Measurements from ENCODE around the gene OR10A2.
"Not testable (repeated sequence)": the region's sequence is repeated elsewhere in the genome, so short reads cannot be mapped to it uniquely, and the experiment has no call there.

OR10A2 gene

DNA sequence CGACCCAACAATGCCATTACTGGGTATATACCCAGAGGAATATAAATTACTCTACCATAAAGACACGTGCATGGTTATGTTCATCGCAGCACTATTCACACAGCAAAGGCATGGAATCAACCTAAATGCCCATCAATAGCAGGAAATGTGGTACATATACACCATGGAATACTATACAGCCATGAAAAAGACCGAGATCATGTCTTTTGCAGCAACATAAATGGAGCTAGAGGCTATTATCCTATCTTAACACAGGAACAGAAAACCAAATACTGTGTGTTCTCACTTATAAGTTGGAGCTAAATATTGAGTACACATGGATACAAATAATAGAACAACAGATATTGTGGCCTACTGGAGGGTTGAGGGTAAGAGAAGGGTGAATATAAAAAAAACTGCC, 26.0 kb downstream of the OR10A2 start:
- no peak for DNase-seq

DNA sequence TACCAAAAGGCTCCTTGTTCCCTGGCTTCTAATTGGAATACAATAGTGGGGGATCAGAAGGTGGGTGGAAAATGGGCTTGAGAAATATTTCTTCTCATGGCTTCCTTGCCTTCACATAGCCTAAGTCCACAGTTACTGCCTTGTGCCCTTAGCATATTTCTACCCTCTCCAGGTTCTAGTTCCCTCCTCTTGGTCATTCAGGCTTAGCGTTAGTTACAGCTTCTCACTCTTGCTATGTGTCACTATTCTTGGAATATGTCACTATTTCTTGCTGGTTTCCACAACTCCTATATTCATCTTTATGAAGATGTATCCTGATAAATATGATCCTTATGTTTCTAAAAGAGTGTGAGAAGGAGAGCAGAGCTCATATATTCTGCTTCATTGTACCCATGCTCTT, 27.0 kb downstream of the OR10A2 start:
- no peak for DNase-seq

GRCh38 chr11:6892400-6892799, 29.5 kb downstream of the OR10A2 start, which contains the start of gene OR2D2:
TSS of gene OR2D2 (minus strand) at chr11:6892500. CDS start at chr11:6892500, 0 bp downstream.
- no peak for DNase-seq

GRCh38 chr11:6894097-6894496, 31.2 kb downstream of the OR10A2 start:
- no peak for DNase-seq

DNA sequence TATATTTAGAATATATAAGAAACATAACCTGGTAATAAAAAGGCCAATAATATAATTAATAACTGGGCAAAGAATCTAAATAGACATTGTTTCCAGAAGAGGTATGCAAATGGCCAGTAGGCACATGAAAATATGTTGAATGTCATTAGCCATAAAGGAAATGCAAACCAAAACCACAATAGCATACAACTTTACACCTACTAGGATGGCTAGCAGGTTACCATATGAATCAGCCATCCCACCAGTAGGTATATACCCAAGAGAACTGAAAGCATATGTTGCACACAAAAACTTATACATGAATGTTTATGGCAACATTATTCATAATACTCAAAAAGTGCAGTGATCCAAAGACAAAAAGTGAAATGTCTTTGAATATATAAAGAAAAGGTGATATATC, 32.2 kb downstream of the OR10A2 start:
- DNase-seq, result no peak

GRCh38 chr11:6898911-6899310, 36.1 kb downstream of the OR10A2 start:
- no peak for DNase-seq

DNA sequence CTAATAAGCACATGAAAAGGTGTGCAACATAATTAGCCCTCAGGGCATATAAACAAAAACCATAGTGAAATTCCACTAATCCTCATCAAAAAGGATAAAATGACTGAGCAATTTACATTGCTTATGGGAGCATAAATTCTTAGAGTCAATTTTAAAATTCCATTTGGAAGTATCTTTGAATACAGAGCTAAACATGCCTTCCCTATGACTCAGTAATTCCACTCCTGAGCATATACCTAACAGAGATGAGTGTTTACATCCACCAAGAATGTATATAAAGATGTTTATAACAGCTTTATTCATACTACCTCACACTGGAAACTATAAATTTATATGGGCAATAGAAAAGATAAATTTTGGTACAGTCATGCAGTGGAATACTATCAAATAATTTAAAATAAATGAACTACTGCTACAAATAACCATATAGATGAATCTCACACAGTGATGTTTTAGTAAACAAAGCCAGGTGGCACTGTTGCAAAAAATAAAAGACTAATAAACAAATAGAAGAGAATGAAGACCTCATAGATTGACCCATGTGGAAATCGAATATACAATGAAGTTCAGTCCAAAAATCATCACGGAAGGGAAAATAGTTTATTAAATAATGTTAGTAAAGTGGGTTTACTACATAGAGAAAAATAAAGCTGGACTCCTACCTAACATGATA, 37.6 kb downstream of the OR10A2 start:
- DNase-seq, result no peak

- not testable (repeated sequence) for DNase-seq
Measured at GRCh38 chr11:6904804-6905203, 41.9 kb downstream of the OR10A2 start.

DNA sequence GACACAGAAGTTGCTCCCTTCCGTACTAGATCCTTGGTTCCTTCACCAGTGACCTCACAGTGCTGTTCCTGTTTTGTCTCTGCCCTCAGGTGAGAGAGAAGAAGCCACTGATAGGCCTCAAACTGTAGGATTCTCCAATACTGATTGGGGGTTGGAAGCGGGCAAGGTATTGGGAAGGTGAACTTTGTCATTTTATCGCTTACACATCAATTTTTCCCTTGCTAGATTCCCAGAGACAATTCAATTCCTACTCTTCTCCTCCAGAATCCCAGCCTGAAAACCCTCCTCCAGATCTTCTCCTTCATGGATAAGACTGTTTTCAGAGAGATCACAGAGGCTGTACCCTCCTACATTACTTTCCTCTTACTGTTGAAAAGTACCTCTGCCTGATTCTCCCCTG, 48.5 kb downstream of the OR10A2 start:
- no peak for DNase-seq

GRCh38 chr11:6911948-6912347, 49.1 kb downstream of the OR10A2 start:
- DNase-seq, result no peak

DNA sequence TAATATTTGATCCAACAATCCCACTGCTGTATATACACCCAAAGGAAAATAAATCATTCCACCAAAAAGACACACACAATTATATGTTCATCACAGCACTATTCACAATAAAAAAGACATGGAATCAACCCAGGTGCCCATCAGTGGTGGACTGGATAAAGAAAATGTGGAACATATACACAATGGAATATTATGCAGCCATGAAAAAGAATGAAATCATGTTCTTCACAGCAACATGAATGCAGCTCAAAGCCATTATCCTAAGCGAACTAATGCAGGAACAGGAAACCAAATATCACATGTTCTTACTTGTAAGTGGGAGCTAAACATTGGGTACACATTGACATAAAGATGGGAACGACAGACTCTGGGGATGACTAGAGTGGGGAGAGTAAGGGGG, 56.8 kb downstream of the OR10A2 start:
- no peak for DNase-seq

DNA sequence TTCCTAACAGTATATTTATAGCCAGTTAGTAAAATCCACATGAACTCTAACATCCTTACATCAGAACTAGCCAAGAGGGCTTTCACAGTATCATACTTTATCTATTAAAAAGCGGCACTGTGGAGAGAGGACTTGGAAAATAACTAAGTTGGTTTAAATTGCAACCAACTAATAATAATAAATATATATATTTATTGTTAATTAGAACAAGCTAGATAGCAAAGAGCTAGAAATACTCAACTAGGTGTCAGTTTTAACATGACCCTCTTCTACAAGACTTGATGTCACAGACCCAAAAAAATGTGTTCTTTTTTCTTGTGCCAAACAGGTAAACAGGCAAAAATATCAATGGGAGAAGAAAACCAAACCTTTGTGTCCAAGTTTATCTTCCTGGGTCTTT, 57.8 kb downstream of the OR10A2 start, which contains the start of gene OR2D3:
OR2D3 (plus strand) TSS at position 301 of the 400 bp plus-strand sequence; CDS start at position 301, 0 bp downstream.
- no peak for DNase-seq
